Vagina (tissue), 2 donors: ENCODE results near the gene NPDC1.

Source experiments
- POLR2A ChIP-seq, 2 donors: fragments of 450-650 bp; IDR thresholded peaks; one replicate each; pipeline ENCODE4 v1.6.1; 2017; ENCODE audit warnings: antibody characterized with exemption in 2 of 2, mild to moderate bottlenecking in 2 of 2, moderate library complexity in 2 of 2
- POLR2AphosphoS5 ChIP-seq, 2 donors: sonication (generic); formaldehyde crosslinking; IDR thresholded peaks; one replicate each; pipeline ENCODE4 v1.9.0; 2017; ENCODE audit warnings: antibody characterized with exemption in 2 of 2, mild to moderate bottlenecking in 2 of 2, low read depth in 1 of 2; ENCODE audit not compliant: insufficient read depth in 1 of 2
- TF ChIP-seq, protein P1 (sequence below), 3 experiments: fragments of 450-650 bp in 2 of 3; fragments of 200-600 bp in 1 of 3; sonication (generic) in 1 of 3; IDR thresholded peaks; one replicate each; pipeline ENCODE4 v1.5.1; 2017 to 2019; ENCODE audit warnings: antibody characterized with exemption in 3 of 3, mild to moderate bottlenecking in 2 of 3, moderate library complexity in 2 of 3

DNA sequence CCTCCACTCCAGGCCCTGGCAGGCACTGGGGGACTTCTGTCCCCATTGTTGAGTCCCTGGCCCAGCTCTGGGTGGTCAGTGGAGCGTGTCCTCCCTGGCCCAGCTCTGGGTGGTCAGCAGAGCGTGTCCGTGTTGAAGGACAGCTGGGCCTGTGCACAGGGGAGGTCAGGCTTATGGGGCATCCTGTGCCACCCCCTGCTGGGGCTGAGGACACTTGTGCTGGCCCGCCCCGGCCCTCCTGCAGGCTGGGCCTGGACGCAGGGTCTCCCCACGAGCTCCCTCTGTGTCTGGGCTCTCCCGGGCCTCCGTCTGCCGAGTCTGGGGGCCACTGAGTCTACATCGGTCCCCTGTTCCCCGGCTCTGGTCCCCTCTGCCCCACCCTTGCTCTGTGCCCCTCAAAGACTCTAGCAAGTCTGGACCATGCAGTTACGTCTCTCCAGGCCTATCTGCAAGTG, 38.1 kb downstream of the NPDC1 start:
- TF ChIP-seq, protein P1, sequence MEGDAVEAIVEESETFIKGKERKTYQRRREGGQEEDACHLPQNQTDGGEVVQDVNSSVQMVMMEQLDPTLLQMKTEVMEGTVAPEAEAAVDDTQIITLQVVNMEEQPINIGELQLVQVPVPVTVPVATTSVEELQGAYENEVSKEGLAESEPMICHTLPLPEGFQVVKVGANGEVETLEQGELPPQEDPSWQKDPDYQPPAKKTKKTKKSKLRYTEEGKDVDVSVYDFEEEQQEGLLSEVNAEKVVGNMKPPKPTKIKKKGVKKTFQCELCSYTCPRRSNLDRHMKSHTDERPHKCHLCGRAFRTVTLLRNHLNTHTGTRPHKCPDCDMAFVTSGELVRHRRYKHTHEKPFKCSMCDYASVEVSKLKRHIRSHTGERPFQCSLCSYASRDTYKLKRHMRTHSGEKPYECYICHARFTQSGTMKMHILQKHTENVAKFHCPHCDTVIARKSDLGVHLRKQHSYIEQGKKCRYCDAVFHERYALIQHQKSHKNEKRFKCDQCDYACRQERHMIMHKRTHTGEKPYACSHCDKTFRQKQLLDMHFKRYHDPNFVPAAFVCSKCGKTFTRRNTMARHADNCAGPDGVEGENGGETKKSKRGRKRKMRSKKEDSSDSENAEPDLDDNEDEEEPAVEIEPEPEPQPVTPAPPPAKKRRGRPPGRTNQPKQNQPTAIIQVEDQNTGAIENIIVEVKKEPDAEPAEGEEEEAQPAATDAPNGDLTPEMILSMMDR (IDR thresholded peaks at IDR 0.05): no peak
- TF ChIP-seq POLR2AphosphoS5 (IDR thresholded peaks at IDR 0.05; ENCODE audit: insufficient read depth in 1 of 2, low read depth in 1 of 2) (no peak), POLR2A (IDR thresholded peaks at IDR 0.05) (no peak)
